ENCODE measurements around the gene ABCF2.

DNA sequence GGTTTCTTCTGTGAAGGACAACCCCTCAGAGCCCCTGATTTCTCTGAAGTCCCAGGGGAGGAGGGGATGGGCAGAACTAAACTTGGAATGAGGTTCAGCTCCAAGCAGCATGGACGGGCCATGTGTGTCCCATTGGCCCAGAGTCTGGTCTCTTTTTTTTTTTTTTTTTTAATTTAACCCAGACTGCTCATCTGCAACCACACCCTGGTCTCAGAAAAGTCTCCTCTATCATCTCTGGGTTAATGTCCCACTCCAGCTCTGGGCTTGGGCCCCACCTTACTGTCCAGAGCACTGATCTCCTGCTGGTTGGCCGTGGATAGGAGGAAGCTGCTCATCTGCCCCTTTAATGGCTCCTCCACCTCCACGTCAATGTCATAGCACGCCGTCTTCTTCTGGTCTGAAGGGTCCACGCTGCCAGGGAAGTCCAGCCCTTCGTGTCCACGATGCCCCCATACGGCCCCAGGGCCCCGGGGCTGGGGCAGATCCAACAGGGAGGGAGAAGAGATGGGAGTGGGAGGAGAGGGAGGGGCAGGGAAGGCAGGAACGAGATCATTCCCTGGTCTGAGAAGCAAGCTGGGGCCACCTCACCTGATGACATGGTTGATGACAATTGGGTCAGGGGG lies 12.9 kb upstream of the ABCF2 start:
- TF ChIP-seq GATA3 (IDR thresholded peaks at IDR 0.05; ENCODE audit: low read depth, low read length) = no peak
- TF ChIP-seq GATA2 (IDR thresholded peaks at IDR 0.05; ENCODE audit: low read depth, low read length) = no peak

Measured in SH-SY5Y (cell line).